22Rv1 (cell line): ENCODE results near the gene KLHL30.

Experiments
- H3K27ac ChIP-seq: fragments of 450-650 bp; 2 replicates; pipeline ENCODE4 v1.5.1; 2017
- CTCF ChIP-seq: fragments of 450-650 bp; IDR thresholded peaks from 2 replicates; pipeline ENCODE4 v1.5.1; 2017; ENCODE audit warnings: mild to moderate bottlenecking
- ZFX ChIP-seq: fragments of 450-650 bp; IDR thresholded peaks from 2 replicates; pipeline ENCODE4 v1.6.1; 2017; ENCODE audit warnings: antibody characterized with exemption, borderline replicate concordance

The KLHL30 gene

GRCh38 chr2:238150686-238151085 is 12.2 kb downstream of the KLHL30 start:
- TF ChIP-seq CTCF (no peak), ZFX (no peak)
- no peak overlapping the region for H3K27ac ChIP-seq

- TF ChIP-seq ZFX = no peak
- no peak for TF ChIP-seq CTCF
- no peak overlapping the region for H3K27ac ChIP-seq
Measured at GRCh38 chr2:238151205-238151604, 12.7 kb downstream of the KLHL30 start.

GRCh38 chr2:238151628-238152235 is 13.3 kb downstream of the KLHL30 start:
- H3K27ac ChIP-seq = no peak overlapping the region

GRCh38 chr2:238152771-238153688 is 14.6 kb downstream of the KLHL30 start:
- H3K27ac ChIP-seq = no peak overlapping the region
- peak; percentile 70 for TF ChIP-seq CTCF
- TF ChIP-seq ZFX = no peak

More at GRCh38 chr2:238151628-238152235, 13.3 kb downstream of the KLHL30 start:
- no peak for TF ChIP-seq ZFX
- TF ChIP-seq CTCF = no peak

- no peak overlapping the region for H3K27ac ChIP-seq
- TF ChIP-seq ZFX = no peak
- no peak for TF ChIP-seq CTCF
Measured at GRCh38 chr2:238154570-238154969, 16.1 kb downstream of the KLHL30 start.

GRCh38 chr2:238155051-238155760 is 16.7 kb downstream of the KLHL30 start:
- no peak for TF ChIP-seq ZFX
- TF ChIP-seq CTCF = no peak
- H3K27ac ChIP-seq = no peak overlapping the region
